ENCODE measurements around the gene PODNL1. TPM values are rescaled to one million over a fixed set of nuclear protein-coding genes. Genes with fewer than 3 reads are reported as not detected.

The PODNL1 gene
- total RNA-seq, 1 donor from 2014 or later = 0.42 TPM

DNA sequence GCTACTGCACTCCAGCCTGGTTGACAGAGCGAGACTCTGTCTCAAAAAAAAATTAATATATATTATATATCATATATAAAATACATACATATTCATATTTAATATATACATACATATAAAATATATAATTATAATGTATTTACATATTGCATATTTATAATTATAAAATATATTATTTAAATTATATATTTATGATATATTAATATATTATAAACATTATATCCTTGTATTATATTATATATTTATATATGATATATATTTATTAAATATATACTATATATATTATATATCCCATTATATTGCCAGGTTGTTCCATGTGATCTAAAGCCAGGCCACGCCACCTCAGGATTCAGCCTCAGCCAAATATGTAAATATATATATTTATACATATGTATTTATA lies 42.0 kb downstream of the PODNL1 start:
- intact Hi-C loops (cut with micrococcal nuclease) = no loop called here

DNA sequence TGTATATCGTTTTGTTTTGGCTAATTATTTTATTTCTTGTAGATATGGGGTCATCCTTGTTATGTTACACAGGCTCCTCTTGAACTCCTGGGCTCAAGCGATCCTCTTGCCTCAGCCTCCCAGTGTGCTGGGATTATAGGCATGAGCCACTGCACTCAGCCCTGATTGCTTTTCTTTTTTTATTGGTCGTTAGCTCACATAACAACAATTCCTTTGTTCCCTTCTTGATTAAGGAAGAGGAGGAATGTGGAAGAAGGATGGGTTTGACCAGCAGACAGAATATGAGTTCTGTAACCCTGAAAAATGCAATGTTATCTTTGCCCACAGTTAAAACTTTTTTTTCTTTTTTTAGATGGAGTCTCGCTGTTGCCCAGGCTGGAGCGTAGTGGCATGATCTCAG lies 43.7 kb downstream of the PODNL1 start:
- intact Hi-C loops (cut with micrococcal nuclease) = no loop called here

GRCh38 chr19:13892870-13893269 lies 45.3 kb downstream of the PODNL1 start:
- intact Hi-C loops (cut with micrococcal nuclease) = no loop called here

GRCh38 chr19:13890136-13890535 lies 48.1 kb downstream of the PODNL1 start:
- intact Hi-C loops (cut with micrococcal nuclease) = no loop called here

- intact Hi-C loops (cut with micrococcal nuclease) = no loop called here
These were observed 49.9 kb downstream of the PODNL1 start for GRCh38 chr19:13888281-13888680.

DNA sequence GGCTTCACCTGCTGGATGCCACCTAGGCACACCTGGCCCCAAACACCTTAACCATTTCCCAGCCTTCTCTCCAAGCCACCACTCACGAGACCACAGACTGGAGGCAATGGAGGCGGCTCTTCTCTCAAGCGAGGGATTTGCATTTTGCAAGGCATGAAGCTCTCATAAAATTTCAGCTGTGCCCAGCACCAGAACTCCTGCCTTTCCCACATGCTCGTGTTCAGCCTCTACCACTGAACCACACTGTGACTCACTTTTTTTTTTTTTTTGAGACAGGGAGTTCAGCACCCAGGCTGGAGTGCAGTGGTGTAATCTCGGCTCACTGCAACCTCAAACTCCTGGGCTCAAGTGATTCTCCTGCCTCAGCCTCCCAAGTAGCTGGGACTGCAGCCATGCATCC lies 50.7 kb downstream of the PODNL1 start:
- intact Hi-C loops (cut with micrococcal nuclease) = no loop called here

GRCh38 chr19:13887018-13887436 lies 51.2 kb downstream of the PODNL1 start:
- intact Hi-C loops (cut with micrococcal nuclease) = no loop called here

GRCh38 chr19:13885826-13886365 lies 52.3 kb downstream of the PODNL1 start:
- intact Hi-C loops (cut with micrococcal nuclease) = no loop called here

DNA sequence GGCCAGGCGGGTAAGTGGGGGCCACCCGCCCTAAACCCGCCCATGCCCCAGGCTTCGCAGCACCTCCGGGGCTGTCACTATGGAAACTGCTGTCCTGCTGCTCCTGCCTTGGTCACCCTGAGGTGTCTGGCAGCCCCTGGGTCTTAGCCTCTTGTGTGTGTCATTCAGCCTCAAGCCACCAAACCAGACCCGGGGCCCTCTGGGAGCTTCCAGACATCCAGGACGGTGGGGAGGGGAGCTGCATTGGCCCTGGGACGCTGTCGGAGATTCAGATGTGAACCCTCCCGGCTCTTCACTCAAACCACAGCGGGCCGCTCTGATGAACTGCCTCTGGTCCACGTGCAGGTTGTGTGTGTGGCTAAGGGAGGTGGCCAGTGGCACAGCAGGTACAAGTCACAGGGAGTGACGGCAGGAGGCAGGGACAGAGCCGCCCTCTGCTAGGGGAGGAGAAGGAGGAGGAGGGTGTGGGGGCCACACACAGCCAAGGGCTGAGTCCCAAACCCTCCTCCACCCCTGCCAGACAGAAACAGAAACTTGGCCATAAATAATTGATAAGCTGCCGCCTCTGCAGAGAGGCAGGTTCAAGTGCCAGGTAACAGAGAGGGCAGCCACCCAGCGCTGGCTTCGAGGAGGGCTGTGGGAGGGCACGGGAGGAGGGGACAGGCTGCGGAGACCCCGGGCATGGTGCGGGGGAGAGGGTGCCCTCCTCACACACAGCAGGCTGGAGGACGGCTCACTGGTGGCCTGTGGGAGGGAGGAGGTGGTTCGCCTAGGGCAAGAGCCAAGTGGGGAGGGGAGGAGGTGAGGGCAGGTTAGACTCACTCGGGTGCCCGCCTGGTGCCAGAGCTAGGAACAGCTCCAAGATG lies 53.3 kb downstream of the PODNL1 start:
- intact Hi-C loops (cut with micrococcal nuclease) = loop anchor here (5.0 kb wide), 2 partner anchors 288 to 532 kb away; partner anchors contain the start of gene DDX39A

DNA sequence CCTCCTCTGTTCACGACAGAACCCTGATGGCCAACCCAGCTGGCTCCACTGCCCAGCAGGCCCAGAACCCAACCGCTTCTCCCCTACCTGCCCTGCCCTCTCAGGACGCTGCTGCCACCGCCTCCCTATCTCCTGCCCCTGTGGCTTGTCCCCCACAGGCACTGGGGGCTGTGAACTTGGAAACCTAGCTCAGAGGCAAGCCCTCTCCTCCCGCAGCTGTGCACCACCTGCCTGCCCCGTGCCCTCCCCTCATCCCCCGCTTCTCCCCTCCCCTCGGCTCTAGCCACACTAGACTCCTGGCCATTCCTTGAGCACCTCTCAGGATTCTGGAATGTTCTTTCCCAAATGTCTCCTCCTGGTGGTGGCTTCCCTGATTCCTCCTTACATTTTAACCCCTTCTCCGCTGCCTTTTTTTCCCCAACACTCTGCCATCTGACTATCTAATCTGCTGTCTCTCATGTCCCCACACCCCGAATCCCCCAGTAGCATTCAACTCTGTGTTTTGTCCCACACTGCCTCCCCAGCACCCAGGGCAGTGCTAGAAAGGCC lies 54.6 kb downstream of the PODNL1 start:
- intact Hi-C loops (cut with micrococcal nuclease) = loop anchor here (5.0 kb wide), 2 partner anchors 286 to 534 kb away; partner anchors contain the start of gene DDX39A

- intact Hi-C loops (cut with micrococcal nuclease) = loop anchor here (5.0 kb wide), 2 partner anchors 286 to 534 kb away; partner anchors contain the start of gene DDX39A
These were observed 55.4 kb downstream of the PODNL1 start for GRCh38 chr19:13882836-13883235.

DNA sequence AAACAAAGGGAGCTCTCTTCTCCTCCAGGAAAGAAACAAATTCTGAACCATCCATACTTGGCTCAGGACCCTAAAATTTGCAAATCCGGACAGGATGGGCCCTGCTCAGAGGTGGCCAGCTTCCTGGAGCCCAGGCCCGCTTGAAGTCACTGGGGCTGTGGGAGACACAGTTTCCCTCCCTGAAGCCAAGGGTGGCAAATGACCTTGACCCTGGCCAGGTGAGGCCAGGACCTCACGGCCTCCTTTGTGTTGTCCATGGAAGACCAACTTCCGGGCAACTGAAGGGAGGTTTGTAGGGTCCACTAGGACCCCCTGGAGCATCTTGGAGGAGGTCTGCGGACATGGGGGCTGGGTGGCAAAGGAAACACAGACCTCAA lies 55.8 kb downstream of the PODNL1 start:
- intact Hi-C loops (cut with micrococcal nuclease) = loop anchor here (5.0 kb wide), 2 partner anchors 285 to 535 kb away; partner anchors contain the start of gene DDX39A

GRCh38 chr19:13881692-13882418 lies 56.4 kb downstream of the PODNL1 start:
- intact Hi-C loops (cut with micrococcal nuclease) = loop anchor here (2.0 to 5.0 kb wide), 3 partner anchors 285 to 535 kb away; partner anchors contain the start of gene DDX39A

- intact Hi-C loops (cut with micrococcal nuclease) = loop anchor here (2.0 to 5.0 kb wide), 3 partner anchors 284 to 536 kb away; partner anchors contain the start of gene DDX39A
These were observed 56.9 kb downstream of the PODNL1 start for GRCh38 chr19:13881251-13881691.

Other genes with a start within 250 kb of the PODNL1 start
- 43.4 and 43.6 TPM in 2 replicates for gene MRI1, start 173.9 kb downstream of the PODNL1 start, total RNA-seq
- 93.5 and 107 TPM in 2 replicates for gene C19orf53, start 164.0 kb downstream of the PODNL1 start, total RNA-seq
- 8.1 and 8.2 TPM in 2 replicates for gene ZSWIM4, start 143.0 kb downstream of the PODNL1 start, total RNA-seq
- 0.98 and 1.0 TPM in 2 replicates for gene NANOS3, start 61.3 kb downstream of the PODNL1 start, total RNA-seq
- gene BRME1, start 32.3 kb downstream of the PODNL1 start, total RNA-seq = 8.3 and 9.8 TPM in 2 replicates
- gene CC2D1A, start 32.2 kb downstream of the PODNL1 start, total RNA-seq = 36.3 and 37.0 TPM in 2 replicates
- 69.3 and 76.4 TPM in 2 replicates for gene DCAF15, start 14.1 kb upstream of the PODNL1 start, total RNA-seq
- gene RFX1, start 67.9 kb upstream of the PODNL1 start, total RNA-seq = 15.9 and 16.2 TPM in 2 replicates
- gene RLN3, start 89.7 kb upstream of the PODNL1 start, total RNA-seq = not detected in 2 replicates
- 146 and 147 TPM in 2 replicates for gene IL27RA, start 93.3 kb upstream of the PODNL1 start, total RNA-seq
- gene PALM3, start 123.7 kb upstream of the PODNL1 start, total RNA-seq = not detected in 2 replicates
- gene MISP3, start 134.4 kb upstream of the PODNL1 start, total RNA-seq = 1.5 and 1.8 TPM in 2 replicates
- gene C19orf67, start 147.4 kb upstream of the PODNL1 start, total RNA-seq = 0.32 and 0.34 TPM in 2 replicates
- 68.7 and 68.8 TPM in 2 replicates for gene SAMD1, start 152.3 kb upstream of the PODNL1 start, total RNA-seq
- 66.4 and 72.0 TPM in 2 replicates for gene PRKACA, start 179.3 kb upstream of the PODNL1 start, total RNA-seq
- gene ASF1B, start 198.2 kb upstream of the PODNL1 start, total RNA-seq = 71.8 and 78.9 TPM in 2 replicates